ENCODE data around the gene GABRR1.

- TF ChIP-seq BHLHE40 (IDR thresholded peaks at IDR 0.05; ENCODE audit: borderline replicate concordance) (no peak), TARDBP (IDR thresholded peaks at IDR 0.05) (no peak), SP1 (IDR thresholded peaks at IDR 0.05) (no peak), ELF4 (IDR thresholded peaks at IDR 0.05) (no peak), HDGF (IDR thresholded peaks at IDR 0.05; ENCODE audit: borderline replicate concordance) (no peak), PKNOX1 (IDR thresholded peaks at IDR 0.05) (no peak), SUZ12 (IDR thresholded peaks at IDR 0.05) (no peak), FOXM1 (IDR thresholded peaks at IDR 0.05; ENCODE audit: borderline replicate concordance) (no peak)
Measured at GRCh38 chr6:89131599-89131998, 85.6 kb downstream of the GABRR1 start.
